ENCODE results near the gene ZBTB20. TPM values are rescaled to one million over a fixed set of nuclear protein-coding genes. Genes with fewer than 3 reads are reported as not detected.

The ZBTB20 gene
- total RNA-seq, 1 experiment from 2014 or later: 5.1 TPM

- no peak for DNase-seq (ENCODE audit: low spot score)
Measured at GRCh38 chr3:114632757-114633424, 514.2 kb downstream of the ZBTB20 start.

DNA sequence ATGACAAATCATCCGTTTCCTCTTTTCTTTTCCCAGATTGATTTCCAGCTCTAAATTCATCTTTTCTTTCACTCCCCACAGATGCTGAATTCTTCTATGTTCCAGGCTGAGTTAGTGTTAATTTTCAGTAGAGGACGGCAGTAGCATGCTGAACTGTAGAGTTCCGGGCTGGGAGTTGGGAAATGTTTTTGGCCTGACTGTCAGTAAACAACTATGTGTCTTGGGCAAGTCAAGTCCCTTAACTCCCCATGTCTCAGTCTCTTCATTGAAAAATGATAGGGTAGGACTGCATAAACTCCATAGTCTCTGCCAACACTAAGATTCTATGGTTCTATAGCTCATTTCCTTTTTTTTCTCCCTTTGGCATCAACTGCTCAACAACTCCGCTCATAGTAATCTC is 519.3 kb downstream of the ZBTB20 start:
- no peak for DNase-seq (ENCODE audit: low spot score)

- DNase-seq (ENCODE audit: low spot score): no peak
Measured at GRCh38 chr3:114626751-114627150, 520.3 kb downstream of the ZBTB20 start.

DNA sequence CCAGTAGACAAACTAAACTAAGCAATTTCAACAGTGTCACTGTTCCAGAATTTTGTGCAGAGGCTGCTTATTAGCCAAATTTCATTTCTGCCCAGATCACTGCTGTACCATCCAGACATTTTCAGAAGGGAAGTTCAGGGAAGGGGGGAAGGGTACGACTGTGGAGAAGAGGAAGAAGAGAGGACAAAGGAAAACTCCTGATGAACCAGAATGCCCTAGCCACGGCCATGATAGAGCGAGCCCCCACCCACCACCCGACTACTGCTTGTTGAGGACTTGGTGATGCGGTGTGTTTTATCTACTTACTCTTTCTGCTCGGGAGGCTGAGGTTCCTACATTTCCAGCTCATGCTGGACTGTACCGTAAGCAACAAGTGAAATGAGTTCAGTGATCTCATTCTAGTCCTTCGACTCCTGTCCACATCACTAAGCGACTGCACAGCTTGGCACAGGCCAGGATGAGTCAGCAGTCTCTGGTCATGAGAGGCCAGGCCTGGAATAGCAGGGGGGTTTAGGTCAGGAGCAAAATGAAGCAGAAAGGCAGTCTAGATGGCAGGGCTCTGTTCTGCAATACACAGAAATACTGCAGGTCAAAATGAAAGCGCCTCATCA is 522.4 kb downstream of the ZBTB20 start:
- peak; percentile 97 for DNase-seq (ENCODE audit: low spot score)

GRCh38 chr3:114624047-114624445 is 523.0 kb downstream of the ZBTB20 start:
- peak; percentile 56 for DNase-seq (ENCODE audit: low spot score)

- DNase-seq (ENCODE audit: low spot score): peak; percentile 58
Measured at GRCh38 chr3:114623420-114624046, 523.6 kb downstream of the ZBTB20 start.

- DNase-seq (ENCODE audit: low spot score): no peak
Measured at GRCh38 chr3:114622001-114622400, 525.1 kb downstream of the ZBTB20 start.

DNA sequence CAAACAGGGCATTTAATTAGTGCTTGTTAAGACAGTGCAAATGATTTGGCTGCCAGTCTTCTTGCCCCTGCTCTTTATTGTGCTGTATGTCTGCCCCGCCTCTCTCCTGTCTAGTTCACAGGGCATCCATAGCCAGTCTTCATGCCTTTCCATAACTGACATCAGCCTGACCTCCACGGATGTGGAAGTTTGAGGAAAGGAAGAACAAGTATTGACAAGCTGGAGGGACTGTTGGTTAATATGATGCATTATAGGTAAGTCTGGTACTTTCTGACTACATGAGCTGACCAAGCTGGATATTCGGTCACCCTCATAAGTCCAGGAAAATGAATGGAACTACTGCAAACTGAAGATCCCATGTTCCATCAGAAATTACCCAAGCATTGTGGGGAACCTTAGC is 527.3 kb downstream of the ZBTB20 start:
- no peak for DNase-seq (ENCODE audit: low spot score)

DNA sequence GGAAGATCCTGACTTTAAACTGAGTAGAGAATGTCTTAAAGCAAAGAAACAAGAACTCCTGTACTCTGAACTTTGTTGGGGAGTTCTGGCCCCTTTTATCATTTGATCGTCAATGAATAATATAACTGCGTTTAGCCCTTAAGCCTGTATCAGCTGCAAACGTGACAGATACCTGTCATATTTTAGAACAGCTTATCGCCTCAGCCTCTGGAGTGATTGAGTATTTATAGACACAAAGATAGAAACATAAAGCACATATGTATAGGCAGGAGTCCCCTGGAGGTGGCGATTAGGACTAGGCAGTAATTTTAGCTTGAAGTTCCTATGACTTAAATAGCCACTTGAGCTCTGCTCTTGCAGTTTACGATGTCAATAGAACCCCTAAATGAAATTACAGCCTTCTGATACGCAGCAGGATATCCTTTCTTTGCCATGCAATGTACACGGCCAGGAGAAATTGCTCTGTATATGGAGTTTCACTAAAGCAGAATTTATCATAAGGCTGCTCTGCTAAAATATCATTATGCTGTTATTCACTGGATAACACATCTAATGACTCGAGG is 531.5 kb downstream of the ZBTB20 start:
- no peak for DNase-seq (ENCODE audit: low spot score)

DNA sequence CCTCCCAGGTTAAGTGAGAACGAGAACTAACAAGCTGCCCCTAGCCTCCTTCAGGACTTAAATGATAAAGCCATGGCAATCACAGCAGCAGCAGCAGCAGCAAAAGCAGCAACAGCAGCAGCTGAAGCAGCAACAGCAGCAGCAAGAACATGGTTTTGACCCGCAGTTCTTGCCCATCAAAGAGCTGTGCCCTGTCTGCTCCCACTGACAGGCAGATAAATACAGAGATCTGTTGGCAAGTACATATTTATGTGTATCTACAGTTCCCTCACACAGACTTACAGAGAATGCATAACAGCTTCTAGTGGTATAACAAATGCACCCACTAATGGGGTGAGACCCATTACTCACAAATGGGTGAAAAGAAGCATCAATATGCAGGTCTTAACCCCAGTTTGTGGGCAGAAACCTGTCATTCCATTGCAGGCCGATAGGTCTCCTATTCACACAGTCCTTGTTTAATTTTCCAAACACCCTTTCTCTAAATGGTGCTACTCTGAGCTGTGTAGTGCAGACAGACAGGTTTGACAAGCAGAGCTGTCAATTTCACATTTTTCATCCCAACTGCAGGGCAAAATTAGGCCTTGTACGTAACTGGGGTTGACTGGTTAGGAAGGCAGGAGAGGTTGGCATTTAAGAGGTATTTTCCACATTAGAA is 537.0 kb downstream of the ZBTB20 start:
- DNase-seq (ENCODE audit: low spot score): no peak

- no peak for DNase-seq (ENCODE audit: low spot score)
Measured at GRCh38 chr3:114608293-114608692, 538.8 kb downstream of the ZBTB20 start.

GRCh38 chr3:114606336-114606735 is 540.8 kb downstream of the ZBTB20 start:
- DNase-seq (ENCODE audit: low spot score): no peak

- DNase-seq (ENCODE audit: low spot score): no peak
Measured at GRCh38 chr3:114600571-114600970, 546.5 kb downstream of the ZBTB20 start.

- no peak for DNase-seq (ENCODE audit: low spot score)
Measured at GRCh38 chr3:114597871-114598270, 549.2 kb downstream of the ZBTB20 start.

DNA sequence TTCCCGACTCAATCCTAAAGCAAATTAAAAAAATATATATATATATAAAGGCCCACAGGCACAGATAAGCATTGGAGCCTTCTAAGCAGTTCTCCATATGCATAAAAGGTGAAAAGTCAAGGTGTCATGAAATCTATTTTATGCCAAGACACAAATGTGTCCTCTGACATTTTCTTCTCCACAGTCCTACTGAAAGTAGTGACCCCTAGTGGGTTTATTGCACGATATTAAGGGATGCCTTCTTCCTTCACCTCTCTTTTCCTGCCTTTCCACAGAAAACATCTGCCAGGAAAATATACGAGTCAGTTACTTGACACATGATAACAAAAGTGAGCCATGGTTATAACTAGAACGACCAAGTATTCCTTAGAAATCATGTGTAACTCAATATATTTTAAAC is 550.1 kb downstream of the ZBTB20 start:
- DNase-seq (ENCODE audit: low spot score): no peak

GRCh38 chr3:114596147-114596546 is 550.9 kb downstream of the ZBTB20 start:
- DNase-seq (ENCODE audit: low spot score): no peak

- DNase-seq (ENCODE audit: low spot score): no peak
Measured at GRCh38 chr3:114595522-114596028, 551.5 kb downstream of the ZBTB20 start.

DNA sequence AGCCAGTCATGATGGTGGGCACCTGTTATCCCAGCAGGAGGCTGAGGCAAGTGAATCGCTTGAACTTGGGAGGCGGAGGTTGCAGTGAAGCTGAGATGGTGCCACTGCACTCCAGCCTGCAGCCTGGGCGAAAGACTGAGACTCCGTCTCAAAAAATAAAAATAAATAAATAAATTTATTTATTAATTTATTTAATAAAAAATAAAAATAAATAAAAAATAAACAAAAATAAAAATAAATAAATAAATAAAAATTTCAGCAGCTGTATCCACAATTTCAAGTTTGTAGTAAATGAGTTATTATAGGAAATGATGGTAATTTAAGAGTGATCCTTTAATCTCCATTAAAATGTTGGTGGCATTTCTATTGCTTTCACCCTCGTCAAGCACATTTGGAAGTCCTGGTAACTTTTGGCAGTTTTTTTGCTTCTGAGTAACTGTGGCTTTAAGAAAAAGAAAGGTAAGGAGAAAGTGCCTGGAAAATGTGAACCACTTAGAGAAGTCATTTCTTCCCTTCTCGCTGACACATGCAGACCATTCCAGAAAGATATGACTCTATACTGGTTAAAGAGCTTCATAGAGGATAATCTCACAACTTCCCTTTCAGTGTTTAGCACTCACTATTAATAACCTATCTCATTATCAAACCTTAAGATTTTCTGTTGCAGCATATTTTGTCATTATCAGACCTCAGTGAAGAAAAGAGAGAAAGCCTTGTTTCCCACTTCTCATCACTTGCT is 556.6 kb downstream of the ZBTB20 start:
- DNase-seq (ENCODE audit: low spot score): no peak

GRCh38 chr3:114587986-114588385 is 559.1 kb downstream of the ZBTB20 start:
- DNase-seq (ENCODE audit: low spot score): no peak

GRCh38 chr3:114586119-114586518 is 561.0 kb downstream of the ZBTB20 start:
- DNase-seq (ENCODE audit: low spot score): peak; percentile 41

DNA sequence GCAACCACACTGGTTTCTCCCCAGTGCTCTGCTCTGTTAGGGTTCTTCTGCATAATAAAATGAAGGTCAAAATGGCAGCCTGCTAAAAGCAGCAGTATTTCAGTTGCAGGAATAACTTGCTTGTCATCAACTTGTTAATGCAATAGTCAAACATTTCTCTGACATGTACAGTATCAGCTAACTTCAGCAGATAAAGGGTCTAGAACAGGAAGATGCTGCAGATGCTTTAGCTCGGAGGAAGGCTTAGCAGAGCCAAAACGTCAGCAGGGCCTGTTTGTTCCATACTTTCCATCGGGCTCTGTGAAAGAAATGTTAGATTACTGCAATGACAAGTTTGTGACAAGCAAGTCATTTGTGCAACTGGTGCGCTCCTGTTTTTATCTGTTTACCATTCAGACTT is 561.4 kb downstream of the ZBTB20 start:
- DNase-seq (ENCODE audit: low spot score): no peak
